ENCODE data around the gene CKS1B.

CKS1B gene

GRCh38 chr1:155007251-155007828 is 32.9 kb downstream of the CKS1B start:
- TF ChIP-seq CTCF (IDR thresholded peaks at IDR 0.05): no peak
- H3K36me3 Mint-ChIP-seq (ENCODE audit: low read depth): no peaks in the 10 kb centered on the region
- H3K4me1 Mint-ChIP-seq: peaks cover 55% of the 10 kb centered on the region
- no peak overlapping the region for H3K4me3 Mint-ChIP-seq
- no peak for DNase-seq
- peaks cover 9% of the 10 kb centered on the region for H3K27me3 Mint-ChIP-seq (ENCODE audit: low read depth, poor library complexity)
- no peak overlapping the region for H3K27ac Mint-ChIP-seq
- no peaks in the 10 kb centered on the region for H3K9me3 Mint-ChIP-seq

GRCh38 chr1:155008015-155008941 is 33.8 kb downstream of the CKS1B start:
- Mint-ChIP-seq H3K9me3 (no peaks in the 10 kb centered on the region), H3K36me3 (ENCODE audit: low read depth) (no peaks in the 10 kb centered on the region), H3K27me3 (ENCODE audit: low read depth, poor library complexity) (peaks cover 11% of the 10 kb centered on the region), H3K4me3 (no peak overlapping the region), H3K4me1 (peaks cover 65% of the 10 kb centered on the region), H3K27ac (no peak overlapping the region)
- TF ChIP-seq CTCF (IDR thresholded peaks at IDR 0.05): no peak
- DNase-seq: no peak

- H3K36me3 Mint-ChIP-seq (ENCODE audit: low read depth): no peaks in the 10 kb centered on the region
- H3K4me3 Mint-ChIP-seq: no peak overlapping the region
- H3K9me3 Mint-ChIP-seq: no peaks in the 10 kb centered on the region
- peaks cover 56% of the 10 kb centered on the region for H3K4me1 Mint-ChIP-seq
- H3K27ac Mint-ChIP-seq: no peak overlapping the region
- peaks cover 11% of the 10 kb centered on the region for H3K27me3 Mint-ChIP-seq (ENCODE audit: low read depth, poor library complexity)
- no peak for TF ChIP-seq CTCF (IDR thresholded peaks at IDR 0.05)
- DNase-seq: no peak
Observed at GRCh38 chr1:155009221-155009711, 34.8 kb downstream of the CKS1B start.

GRCh38 chr1:155009742-155010141 is 35.3 kb downstream of the CKS1B start:
- no peak overlapping the region for H3K4me3 Mint-ChIP-seq
- no peaks in the 10 kb centered on the region for H3K9me3 Mint-ChIP-seq
- no peaks in the 10 kb centered on the region for H3K36me3 Mint-ChIP-seq (ENCODE audit: low read depth)
- DNase-seq: no peak
- peaks cover 52% of the 10 kb centered on the region for H3K4me1 Mint-ChIP-seq
- no peak for TF ChIP-seq CTCF (IDR thresholded peaks at IDR 0.05)
- peaks cover 11% of the 10 kb centered on the region for H3K27me3 Mint-ChIP-seq (ENCODE audit: low read depth, poor library complexity)
- peak overlapping the region; percentile 38 for H3K27ac Mint-ChIP-seq

GRCh38 chr1:155010211-155010918 is 35.9 kb downstream of the CKS1B start:
- H3K4me1 Mint-ChIP-seq: peaks cover 52% of the 10 kb centered on the region
- no peak overlapping the region for H3K4me3 Mint-ChIP-seq
- H3K27me3 Mint-ChIP-seq (ENCODE audit: low read depth, poor library complexity): peaks cover 11% of the 10 kb centered on the region
- H3K36me3 Mint-ChIP-seq (ENCODE audit: low read depth): no peaks in the 10 kb centered on the region
- TF ChIP-seq CTCF (IDR thresholded peaks at IDR 0.05): no peak
- no peak for DNase-seq
- H3K9me3 Mint-ChIP-seq: no peaks in the 10 kb centered on the region
- peak overlapping the region; percentile 38 for H3K27ac Mint-ChIP-seq
